ENCODE results near the gene GLRX5.
"Not testable (repeated sequence)": the region's sequence is repeated elsewhere in the genome, so short reads cannot be mapped to it uniquely, and the experiment has no call there.

Gene GLRX5

GRCh38 chr14:95559203-95559602 lies 24.4 kb downstream of the GLRX5 start:
- DNase-seq, result no peak

DNA sequence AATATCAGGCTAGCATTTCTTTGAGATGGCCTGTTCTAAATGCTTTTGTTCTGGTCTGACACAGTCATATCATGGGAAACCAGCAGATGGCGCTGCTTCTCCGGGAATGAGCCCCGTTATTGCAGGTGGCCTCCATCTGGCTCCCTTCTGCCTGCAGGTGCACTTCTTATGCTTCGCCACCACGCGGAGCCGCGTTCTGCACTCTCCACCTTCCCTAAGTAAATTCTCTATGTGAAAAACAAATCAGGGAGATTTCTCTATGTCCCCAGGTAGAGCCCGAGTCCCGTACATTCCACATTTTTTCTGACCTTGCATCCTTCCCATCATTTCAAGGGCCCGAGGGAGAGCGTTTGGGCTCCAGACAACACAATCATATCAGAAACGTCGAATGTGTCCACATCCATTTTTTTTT lies 26.2 kb downstream of the GLRX5 start:
- peak; percentile 39 to 80 (median 74) for DNase-seq

DNA sequence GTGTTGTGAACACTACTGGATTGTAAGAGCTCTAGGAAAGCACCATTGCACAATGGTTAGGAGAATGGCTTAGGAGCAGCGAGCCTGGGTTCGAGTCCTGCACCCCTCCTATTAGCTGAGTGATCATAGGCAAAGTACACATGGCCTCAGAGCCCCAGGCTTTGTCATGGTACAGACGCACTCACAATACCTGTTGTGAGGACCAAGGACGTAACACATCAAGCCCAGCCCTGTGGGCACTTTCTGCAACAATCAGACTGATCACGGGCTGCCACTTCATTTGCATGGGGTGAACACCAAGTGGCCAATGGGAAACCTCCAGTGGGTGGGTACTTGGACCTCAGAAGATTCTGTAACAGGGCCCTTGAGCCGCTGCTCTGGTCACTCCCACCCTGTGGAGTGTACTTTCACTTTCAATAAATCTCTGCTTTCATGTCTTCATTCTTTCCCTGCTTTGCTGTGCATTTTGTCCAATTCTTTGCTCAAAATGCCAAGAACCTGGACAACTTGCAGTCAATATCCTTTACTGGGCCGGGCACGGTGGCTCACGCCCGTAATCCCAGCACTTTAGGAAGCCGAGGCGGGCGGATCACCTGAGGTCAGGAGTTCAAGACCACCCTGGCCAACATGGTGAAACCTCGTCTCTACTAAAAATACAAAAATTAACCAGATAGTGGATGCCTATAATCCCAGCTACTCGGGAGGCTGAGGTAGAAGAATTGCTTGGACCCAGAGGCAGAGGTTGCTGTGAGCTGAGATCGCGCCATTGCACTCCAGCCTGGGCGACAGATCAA lies 28.2 kb downstream of the GLRX5 start:
- DNase-seq, result no peak

GRCh38 chr14:95564060-95564459 lies 29.2 kb downstream of the GLRX5 start:
- DNase-seq, result no peak

- DNase-seq, result no peak
Measured at GRCh38 chr14:95569440-95569839, 34.6 kb downstream of the GLRX5 start.

- DNase-seq, result no peak
Measured at GRCh38 chr14:95573313-95573712, 38.5 kb downstream of the GLRX5 start.

DNA sequence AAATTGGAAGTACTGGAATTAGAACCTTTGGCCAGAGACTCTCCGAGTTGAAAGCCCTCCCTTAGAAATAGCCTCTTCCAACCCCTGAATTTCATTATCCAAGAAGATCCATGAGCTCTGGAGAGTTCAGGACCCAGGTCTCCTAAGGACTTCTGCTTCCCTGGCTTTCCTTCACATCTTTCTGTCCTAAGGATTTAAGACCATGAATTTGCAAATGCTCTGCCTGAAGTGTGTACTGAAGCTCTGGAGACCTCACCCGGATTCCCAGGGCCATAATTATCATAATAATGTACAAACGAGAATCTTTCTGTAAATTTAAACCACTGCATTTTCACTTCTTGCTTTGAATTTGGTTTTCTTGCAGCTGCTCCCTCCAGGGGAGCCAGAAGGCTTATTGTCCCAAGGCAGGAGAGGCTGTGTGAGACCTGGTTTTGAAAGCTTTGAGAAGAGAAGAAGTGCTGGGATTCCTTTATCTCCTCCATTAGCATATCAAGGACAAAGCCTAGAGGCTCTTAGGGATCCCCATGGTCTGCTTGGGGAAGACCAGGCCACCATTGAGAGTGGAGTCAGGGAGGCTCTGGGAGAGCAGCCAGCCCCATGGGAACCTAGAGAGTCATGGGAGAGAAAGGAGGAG lies 41.1 kb downstream of the GLRX5 start:
- no peak for DNase-seq

GRCh38 chr14:95577067-95577800 lies 42.4 kb downstream of the GLRX5 start:
- peak in 1 of 5 experiments; percentile 2 for DNase-seq

GRCh38 chr14:95577870-95578269 lies 43.0 kb downstream of the GLRX5 start:
- DNase-seq, result no peak

DNA sequence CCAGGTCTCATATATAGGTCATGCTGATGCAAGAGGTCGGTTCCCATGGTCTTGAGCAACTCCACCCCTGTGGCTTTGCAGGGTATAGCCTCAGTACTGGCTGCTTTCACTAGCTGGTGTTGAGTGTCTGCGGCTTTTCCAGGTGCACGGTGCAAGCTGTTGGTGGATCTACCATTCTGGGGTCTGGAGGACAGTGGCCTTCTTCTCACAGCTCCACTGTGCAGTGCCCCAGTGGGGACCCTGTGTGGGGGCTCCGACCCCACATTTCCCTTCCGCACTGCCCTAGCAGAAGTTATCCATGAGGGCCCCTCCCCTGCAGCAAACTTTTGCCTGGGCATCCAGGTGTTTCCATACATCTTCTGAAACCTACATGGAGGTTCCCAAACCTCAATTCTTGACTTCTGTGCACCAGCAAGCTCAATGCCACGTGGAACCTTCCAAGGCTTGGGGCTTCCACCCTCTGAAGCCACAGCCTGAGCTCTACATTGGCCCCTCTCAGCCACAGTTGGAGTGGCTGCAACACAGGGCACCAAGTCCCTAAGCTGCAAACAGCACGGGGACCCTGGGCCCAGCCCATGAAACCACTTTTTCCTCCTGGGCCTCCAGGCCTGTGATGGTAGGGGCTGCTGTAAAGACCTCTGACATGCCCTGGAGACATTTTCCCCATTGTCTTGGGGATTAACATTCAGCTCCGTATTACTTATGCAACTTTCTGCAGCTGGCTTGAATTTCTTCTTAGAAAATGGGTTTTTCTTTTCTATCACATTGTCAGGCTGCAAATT lies 49.2 kb downstream of the GLRX5 start:
- not testable (repeated sequence) for DNase-seq

GRCh38 chr14:95585953-95586620 lies 51.2 kb downstream of the GLRX5 start:
- no peak for DNase-seq

DNA sequence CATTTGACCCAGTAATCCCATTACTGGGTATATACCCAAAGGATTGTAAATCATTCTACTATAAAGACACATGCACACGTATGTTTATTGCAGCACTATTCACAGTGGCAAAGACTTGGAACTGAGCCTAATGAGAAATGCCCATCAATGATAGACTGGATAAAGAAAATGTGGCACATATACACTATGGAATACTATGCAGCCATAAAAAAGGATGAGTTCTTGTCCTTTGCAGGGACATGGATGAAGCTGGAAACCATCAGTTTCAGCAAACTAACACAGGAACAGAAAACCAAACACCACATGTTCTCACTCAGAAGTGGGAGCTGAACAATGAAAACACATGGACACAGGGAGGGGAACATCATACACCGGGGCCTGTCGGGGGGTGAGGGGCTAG lies 56.3 kb downstream of the GLRX5 start:
- not testable (repeated sequence) for DNase-seq
